Heart left ventricle (tissue), 13 donors: ENCODE results near the gene ESPL1.

ENCODE experiments used
- CTCF ChIP-seq, 12 donors: fragments of 200-600 bp; sonication (generic) in 4 of 12; IDR thresholded peaks; one replicate each; pipeline versions ENCODE4 v1.5.0 to v1.8.0; 2018 to 2022; ENCODE audit warnings: antibody characterized with exemption in 12 of 12, mild to moderate bottlenecking in 5 of 12
- POLR2A ChIP-seq, 2 donors: fragments of 450-650 bp; IDR thresholded peaks; one replicate each; pipeline ENCODE4 v1.6.1; 2017; ENCODE audit warnings: antibody characterized with exemption in 2 of 2, mild to moderate bottlenecking in 2 of 2, moderate library complexity in 2 of 2
- donor health status: ischemic (EF 13 %, LVEDD 7.1; RV severe dilation, severe dysfunction).
- donor health status: DM: no; HTN: yes; CAD: no.
- donor health status: DM: no; HTN: no; CAD: no.
- donor health status: ischemic (EF 25% LVEDD 6.9; RV normal size, moderate dysfunction).
- donor health status: ischemic (EF 25% LVEDD 5.7; RV mildly dilated, moderate dysfunction).
- donor health status: ischemic (EF 35%, LVEDD 5.7; RV mildly dilated, moderate dysfunction).
- donor health status: nonischemic (EF 11% LVEDD 7.7; RV severe dilation, severe dysfunction).
- donor health status: DM: yes; HTN: yes; CAD: no.
- donor health status: PGD.
- donor health status: ischemic (EF 29% LVEDD 5.4; RV normal size, mild dysfunction).
- donor health status: nonischemic (EF 23%, LVEDD 6.1; RV moderate dilation, normal function).

GRCh38 chr12:53225635-53226424 is 42.3 kb upstream of the ESPL1 start:
- TF ChIP-seq CTCF (IDR thresholded peaks at IDR 0.05) (no peak), POLR2A (IDR thresholded peaks at IDR 0.05) (no peak)
